ENCODE results near the gene TNFAIP8L3. TPM values are rescaled to one million over a fixed set of nuclear protein-coding genes. Genes with fewer than 3 reads are reported as not detected.

The TNFAIP8L3 gene
- total RNA-seq, 2 experiments from 2014 or later: not detected

DNA sequence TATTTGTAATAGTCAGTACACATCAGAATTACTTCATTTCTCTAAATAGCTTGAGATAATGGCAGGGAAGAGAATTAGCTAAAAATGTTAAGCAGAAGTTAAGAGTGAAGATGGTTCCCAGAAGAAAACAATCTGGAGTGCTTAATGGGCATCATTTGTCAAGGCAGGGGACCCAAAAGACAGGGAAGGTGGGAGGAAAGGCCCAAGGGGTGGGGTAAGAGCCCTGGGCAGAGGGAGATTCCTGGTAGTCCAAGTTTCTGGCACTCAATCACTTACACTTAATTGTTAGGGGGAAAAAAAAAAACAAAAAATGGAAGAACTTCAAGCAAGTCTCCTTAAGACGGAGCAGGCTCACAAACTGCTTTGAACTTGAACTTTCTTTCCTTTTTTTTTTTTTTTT is 28.9 kb downstream of the TNFAIP8L3 start:
- no peaks in the 10 kb centered on the region for H3K9me3 ChIP-seq (ENCODE audit: control insufficient read depth in 1 of 2, insufficient read depth in 1 of 2, low read length in 2 of 2)
- ATAC-seq (ENCODE audit: poor library complexity): no peak
- Mint-ChIP-seq H3K4me1 (ENCODE audit: low read depth) (no peaks in the 10 kb centered on the region), H3K27me3 (peaks cover 9% of the 10 kb centered on the region), H3K27ac (no peak overlapping the region), H3K9me3 (no peaks in the 10 kb centered on the region), H3K36me3 (ENCODE audit: low read depth) (no peaks in the 10 kb centered on the region), H3K4me3 (no peak overlapping the region)
- no peak for DNase-seq
- intact Hi-C loops (cut with DNase I, micrococcal nuclease): no loop called here
- peaks cover 0 to 3% of the 10 kb centered on the region in 2 experiments for H3K27me3 ChIP-seq (ENCODE audit: control insufficient read depth in 1 of 2, insufficient read depth in 2 of 2, low read length in 2 of 2)
- TF ChIP-seq, protein P1, sequence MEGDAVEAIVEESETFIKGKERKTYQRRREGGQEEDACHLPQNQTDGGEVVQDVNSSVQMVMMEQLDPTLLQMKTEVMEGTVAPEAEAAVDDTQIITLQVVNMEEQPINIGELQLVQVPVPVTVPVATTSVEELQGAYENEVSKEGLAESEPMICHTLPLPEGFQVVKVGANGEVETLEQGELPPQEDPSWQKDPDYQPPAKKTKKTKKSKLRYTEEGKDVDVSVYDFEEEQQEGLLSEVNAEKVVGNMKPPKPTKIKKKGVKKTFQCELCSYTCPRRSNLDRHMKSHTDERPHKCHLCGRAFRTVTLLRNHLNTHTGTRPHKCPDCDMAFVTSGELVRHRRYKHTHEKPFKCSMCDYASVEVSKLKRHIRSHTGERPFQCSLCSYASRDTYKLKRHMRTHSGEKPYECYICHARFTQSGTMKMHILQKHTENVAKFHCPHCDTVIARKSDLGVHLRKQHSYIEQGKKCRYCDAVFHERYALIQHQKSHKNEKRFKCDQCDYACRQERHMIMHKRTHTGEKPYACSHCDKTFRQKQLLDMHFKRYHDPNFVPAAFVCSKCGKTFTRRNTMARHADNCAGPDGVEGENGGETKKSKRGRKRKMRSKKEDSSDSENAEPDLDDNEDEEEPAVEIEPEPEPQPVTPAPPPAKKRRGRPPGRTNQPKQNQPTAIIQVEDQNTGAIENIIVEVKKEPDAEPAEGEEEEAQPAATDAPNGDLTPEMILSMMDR (IDR thresholded peaks at IDR 0.05): no peak
- ChIA-PET POLR2A (no interaction called here), CTCF (no interaction called here)
- H3K36me3 ChIP-seq (ENCODE audit: insufficient read depth, low read length): no peaks in the 10 kb centered on the region
- H3K27ac ChIP-seq (ENCODE audit: low read depth in 1 of 2, low read length in 2 of 2): no peak overlapping the region
- no peaks in the 10 kb centered on the region for H3K4me1 ChIP-seq (ENCODE audit: insufficient read depth, low read length)
- H3K4me3 ChIP-seq (ENCODE audit: low read length): no peak overlapping the region

DNA sequence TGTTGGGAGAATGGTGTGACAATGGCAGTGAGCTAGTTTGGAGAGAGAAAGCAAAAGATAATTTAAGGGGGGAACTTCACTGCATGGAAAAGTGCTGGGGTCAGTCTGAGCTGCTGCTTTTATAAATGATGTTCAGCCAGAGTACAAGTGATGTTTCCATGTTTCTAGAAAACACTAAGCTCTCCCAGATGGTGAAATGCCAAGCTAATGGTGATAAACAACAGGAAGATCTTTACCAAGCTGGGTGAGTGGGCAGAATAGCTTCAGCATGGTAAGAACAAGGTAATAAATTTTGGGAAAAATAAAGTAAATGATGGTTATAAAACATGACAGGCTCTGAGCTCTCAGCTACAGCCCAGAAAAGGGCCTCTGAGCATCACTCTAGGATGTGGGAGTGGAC is 29.4 kb downstream of the TNFAIP8L3 start:
- no peak overlapping the region for H3K27ac Mint-ChIP-seq
- H3K27me3 ChIP-seq (ENCODE audit: control insufficient read depth in 1 of 2, insufficient read depth in 2 of 2, low read length in 2 of 2): peaks cover 0 to 3% of the 10 kb centered on the region in 2 experiments
- peaks cover 12% of the 10 kb centered on the region for H3K27me3 Mint-ChIP-seq
- H3K4me3 Mint-ChIP-seq: no peak overlapping the region
- H3K36me3 Mint-ChIP-seq (ENCODE audit: low read depth): no peaks in the 10 kb centered on the region
- intact Hi-C loops (cut with DNase I, micrococcal nuclease): no loop called here
- DNase-seq (no peak), ATAC-seq (ENCODE audit: poor library complexity) (no peak)
- CTCF ChIA-PET: interaction anchor here (0.9 kb wide), 1 partner anchor 17 kb away, joined by 3 read pairs; no protein-coding TSS in a partner anchor
- H3K4me1 ChIP-seq (ENCODE audit: insufficient read depth, low read length): no peaks in the 10 kb centered on the region
- no peaks in the 10 kb centered on the region for H3K36me3 ChIP-seq (ENCODE audit: insufficient read depth, low read length)
- POLR2A ChIA-PET: no interaction called here
- no peaks in the 10 kb centered on the region for H3K9me3 ChIP-seq (ENCODE audit: control insufficient read depth in 1 of 2, insufficient read depth in 1 of 2, low read length in 2 of 2)
- H3K4me3 ChIP-seq (ENCODE audit: low read length): no peak overlapping the region
- TF ChIP-seq, protein P1 (IDR thresholded peaks at IDR 0.05): no peak
- H3K4me1 Mint-ChIP-seq (ENCODE audit: low read depth): no peaks in the 10 kb centered on the region
- no peak overlapping the region for H3K27ac ChIP-seq (ENCODE audit: low read depth in 1 of 2, low read length in 2 of 2)
- no peaks in the 10 kb centered on the region for H3K9me3 Mint-ChIP-seq

DNA sequence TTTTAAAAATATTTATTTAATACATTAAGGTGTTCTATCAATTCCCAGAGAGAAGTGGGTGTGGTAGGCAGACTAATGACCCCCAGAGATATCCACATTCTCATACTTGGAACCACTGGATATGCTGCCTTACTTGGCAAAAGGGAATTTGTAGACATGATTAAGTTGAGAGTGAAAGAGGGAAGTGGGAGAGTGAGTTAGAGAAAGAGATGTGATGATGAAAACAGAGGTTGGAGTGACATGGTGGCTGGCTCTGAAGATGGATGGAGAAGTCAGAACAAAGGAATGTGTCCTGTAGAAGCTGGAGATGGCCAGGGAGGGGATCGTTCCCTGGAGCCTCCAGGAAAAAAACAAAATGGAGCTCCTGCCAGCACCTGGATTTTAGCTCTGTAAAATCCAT is 32.0 kb downstream of the TNFAIP8L3 start:
- DNase-seq: no peak
- Mint-ChIP-seq H3K27ac (no peak overlapping the region), H3K27me3 (peaks cover 23% of the 10 kb centered on the region), H3K36me3 (ENCODE audit: low read depth) (no peaks in the 10 kb centered on the region), H3K4me1 (ENCODE audit: low read depth) (no peaks in the 10 kb centered on the region), H3K4me3 (no peak overlapping the region), H3K9me3 (no peaks in the 10 kb centered on the region)
- Histone ChIP-seq H3K4me3 (ENCODE audit: low read length) (no peak overlapping the region), H3K27ac (ENCODE audit: low read depth in 1 of 2, low read length in 2 of 2) (no peak overlapping the region), H3K9me3 (ENCODE audit: control insufficient read depth in 1 of 2, insufficient read depth in 1 of 2, low read length in 2 of 2) (no peaks in the 10 kb centered on the region), H3K4me1 (ENCODE audit: insufficient read depth, low read length) (no peaks in the 10 kb centered on the region), H3K27me3 (ENCODE audit: control insufficient read depth in 1 of 2, insufficient read depth in 2 of 2, low read length in 2 of 2) (peaks cover 0 to 3% of the 10 kb centered on the region in 2 experiments), H3K36me3 (ENCODE audit: insufficient read depth, low read length) (no peaks in the 10 kb centered on the region)
- TF ChIP-seq, protein P1 (IDR thresholded peaks at IDR 0.05): no peak
- intact Hi-C loops (cut with DNase I, micrococcal nuclease): no loop called here
- ATAC-seq (ENCODE audit: poor library complexity): no peak
- ChIA-PET CTCF (no interaction called here), POLR2A (no interaction called here)

All from CD4-positive, alpha-beta T cell (primary cell).